GM23338 (cell line): ENCODE data around the gene ARHGAP27.

Source experiments
- CREB1 ChIP-seq: fragments of 250-450 bp; sonication (Bioruptor Pico); IDR thresholded peaks from 2 replicates; pipeline ENCODE4 v1.5.0; 2020; ENCODE audit warnings: low read depth, mild to moderate bottlenecking, moderate library complexity
- CTCF ChIP-seq, 2 experiments: fragments of 200-600 bp in 1 of 2; sonication (generic) in 1 of 2; conservative IDR thresholded peaks; 2 replicates each; pipeline versions ENCODE4 v1.5.1 to v1.6.1; 2016 to 2017; ENCODE audit warnings: antibody characterized with exemption in 2 of 2, low read depth in 2 of 2, mild to moderate bottlenecking in 2 of 2, moderate library complexity in 1 of 2
- EZH2 ChIP-seq: fragments of 200-600 bp; sonication (generic); IDR thresholded peaks from one replicate; pipeline ENCODE4 v1.8.0; 2017; ENCODE audit warnings: antibody characterized with exemption, mild to moderate bottlenecking, low read depth; ENCODE audit not compliant: unreplicated experiment
- EZH2phosphoT487 ChIP-seq: fragments of 200-600 bp; sonication (generic); IDR thresholded peaks from one replicate; pipeline ENCODE4 v1.8.1; 2018; ENCODE audit warnings: antibody characterized with exemption; ENCODE audit not compliant: unreplicated experiment
- NANOG ChIP-seq: IDR thresholded peaks from 2 replicates; pipeline ENCODE4 v1.6.1; 2016; ENCODE audit warnings: antibody characterized with exemption, borderline replicate concordance
- POLR2AphosphoS5 ChIP-seq: IDR thresholded peaks from 2 replicates; pipeline ENCODE4 v1.6.1; 2016; ENCODE audit warnings: antibody characterized with exemption, low read depth
- STAT1 ChIP-seq: IDR thresholded peaks from one replicate; pipeline ENCODE4 v1.6.1; 2016; ENCODE audit warnings: antibody characterized with exemption; ENCODE audit not compliant: unreplicated experiment

GRCh38 chr17:45380046-45380765 lies 52.5 kb downstream of the ARHGAP27 start:
- TF ChIP-seq EZH2 (no peak), CTCF (conservative IDR thresholded peaks at IDR 0.05; ENCODE audit: low read depth in 2 of 2) (no peak), EZH2phosphoT487 (no peak), NANOG (no peak), POLR2AphosphoS5 (no peak), STAT1 (no peak), CREB1 (CRISPR knock-in tag) (no peak)
